Stimulated activated naive CD8-positive, alpha-beta T cell treated with anti-CD3 and anti-CD28 coated beads, Interleukin-15, amount 100 ng/mL, for 72 hours (primary cell): ENCODE data around the gene YY1.
A peak's percentile ranks its signal among the peaks of the same experiment; 100 is the strongest.
"Not testable (repeated sequence)": the region's sequence is repeated elsewhere in the genome, so short reads cannot be mapped to it uniquely, and the experiment has no call there.

Experiments
- ATAC-seq: fragments of 150-1000 bp; cut with Tn5 transposase; 2 replicates; pipeline ENCODE4 v1.10.0; 2021; ENCODE audit warnings: mild to moderate bottlenecking, moderate library complexity
- DNase-seq, 2 donors: peaks; one replicate each; pipeline ENCODE4 v3.0.0; 2021 to 2022
- H3K27ac Mint-ChIP-seq, 2 donors: one replicate each; pipeline ENCODE4 v1.8.0; 2022; ENCODE audit warnings: mild to moderate bottlenecking in 2 of 2, mixed read lengths in 2 of 2, moderate library complexity in 2 of 2
- H3K27me3 Mint-ChIP-seq: one replicate; pipeline ENCODE4 v1.8.0; 2022; ENCODE audit warnings: mixed read lengths
- H3K4me1 Mint-ChIP-seq: one replicate; pipeline ENCODE4 v1.8.0; 2022; ENCODE audit warnings: mild to moderate bottlenecking, mixed read lengths
- H3K4me3 Mint-ChIP-seq, 2 donors: one replicate each; pipeline ENCODE4 v1.8.0; 2022; ENCODE audit warnings: mild to moderate bottlenecking in 2 of 2, mixed read lengths in 2 of 2, moderate library complexity in 1 of 2
- H3K9me3 Mint-ChIP-seq, 2 donors: one replicate each; pipeline ENCODE4 v1.8.0; 2022; ENCODE audit warnings: mixed read lengths in 2 of 2

YY1 gene

DNA sequence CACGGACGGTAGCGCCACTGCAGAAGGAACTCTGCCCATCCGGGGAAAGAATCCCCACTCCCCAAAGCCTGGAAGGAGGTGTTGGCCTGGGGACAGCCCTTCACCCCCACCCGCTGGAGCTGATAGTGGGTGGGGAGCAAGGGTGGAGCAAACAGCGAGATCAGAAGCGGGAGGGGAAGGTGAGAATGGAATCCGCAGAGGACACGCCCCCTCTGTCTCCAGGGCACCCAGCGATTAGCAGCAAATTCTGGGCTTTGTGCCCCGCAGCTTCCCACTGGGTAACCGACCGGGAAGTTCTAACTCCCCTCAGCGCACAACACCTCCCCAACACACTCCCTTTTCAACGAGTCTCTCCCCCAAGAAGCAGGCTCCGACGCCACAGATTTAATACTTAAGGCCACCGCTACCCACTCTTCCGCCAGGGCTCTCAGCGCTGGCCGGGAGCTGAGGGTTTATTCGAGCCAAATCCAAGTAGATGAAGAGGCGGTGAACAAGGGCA lies 65.9 kb downstream of the YY1 start:
- Mint-ChIP-seq H3K4me1 (peaks cover 50% of the 10 kb centered on the region), H3K27ac (peak overlapping the region; percentile 61 to 79), H3K9me3 (no peaks in the 10 kb centered on the region), H3K4me3 (peak overlapping the region; percentile 77 to 94), H3K27me3 (peaks cover 21% of the 10 kb centered on the region)
- ATAC-seq (no peak), DNase-seq (no peak)

DNA sequence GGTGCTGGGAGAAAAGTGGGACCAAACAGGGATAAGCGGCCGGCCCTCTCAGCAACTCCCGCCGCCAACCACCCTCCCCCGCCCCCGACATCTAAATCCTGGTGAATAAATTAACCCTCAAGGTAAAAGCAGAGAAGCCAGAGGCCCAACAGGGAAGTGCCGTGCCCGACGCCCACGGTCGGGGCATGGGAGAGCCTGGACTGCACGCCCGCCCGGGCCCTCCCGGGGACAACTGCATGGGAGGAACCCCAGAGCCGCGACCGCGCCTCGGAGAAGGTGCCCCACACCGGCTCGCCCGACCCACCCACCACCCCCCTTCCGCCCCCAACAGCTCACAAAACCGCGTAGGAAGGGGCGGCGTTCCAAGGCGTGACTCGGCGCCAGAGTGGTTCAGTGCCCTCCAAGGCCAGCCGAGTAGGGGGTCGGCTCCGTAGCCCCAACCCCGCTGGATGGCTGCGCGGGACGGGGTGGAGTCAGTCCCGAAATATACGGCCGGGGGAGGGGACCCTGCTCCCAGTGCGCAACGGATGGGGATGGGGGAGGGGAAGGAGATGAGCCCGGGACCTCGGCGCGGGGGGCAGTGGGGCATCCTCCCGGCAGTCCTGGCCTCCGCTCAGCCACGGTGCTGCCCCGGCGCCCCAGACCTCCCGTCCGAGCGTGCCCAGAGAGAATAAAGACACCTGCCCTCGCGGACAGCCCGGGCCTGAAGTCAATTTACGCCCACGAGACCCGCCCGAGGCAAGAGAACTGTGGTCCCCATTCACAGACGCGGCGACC lies 66.6 kb downstream of the YY1 start:
- Mint-ChIP-seq H3K9me3 (no peaks in the 10 kb centered on the region), H3K27ac (peak overlapping the region; percentile 61 to 79), H3K4me1 (peaks cover 50% of the 10 kb centered on the region), H3K4me3 (peak overlapping the region; percentile 77 to 94), H3K27me3 (peaks cover 21% of the 10 kb centered on the region)
- DNase-seq (peak; percentile 27 to 44), ATAC-seq (peak; percentile 16)

DNA sequence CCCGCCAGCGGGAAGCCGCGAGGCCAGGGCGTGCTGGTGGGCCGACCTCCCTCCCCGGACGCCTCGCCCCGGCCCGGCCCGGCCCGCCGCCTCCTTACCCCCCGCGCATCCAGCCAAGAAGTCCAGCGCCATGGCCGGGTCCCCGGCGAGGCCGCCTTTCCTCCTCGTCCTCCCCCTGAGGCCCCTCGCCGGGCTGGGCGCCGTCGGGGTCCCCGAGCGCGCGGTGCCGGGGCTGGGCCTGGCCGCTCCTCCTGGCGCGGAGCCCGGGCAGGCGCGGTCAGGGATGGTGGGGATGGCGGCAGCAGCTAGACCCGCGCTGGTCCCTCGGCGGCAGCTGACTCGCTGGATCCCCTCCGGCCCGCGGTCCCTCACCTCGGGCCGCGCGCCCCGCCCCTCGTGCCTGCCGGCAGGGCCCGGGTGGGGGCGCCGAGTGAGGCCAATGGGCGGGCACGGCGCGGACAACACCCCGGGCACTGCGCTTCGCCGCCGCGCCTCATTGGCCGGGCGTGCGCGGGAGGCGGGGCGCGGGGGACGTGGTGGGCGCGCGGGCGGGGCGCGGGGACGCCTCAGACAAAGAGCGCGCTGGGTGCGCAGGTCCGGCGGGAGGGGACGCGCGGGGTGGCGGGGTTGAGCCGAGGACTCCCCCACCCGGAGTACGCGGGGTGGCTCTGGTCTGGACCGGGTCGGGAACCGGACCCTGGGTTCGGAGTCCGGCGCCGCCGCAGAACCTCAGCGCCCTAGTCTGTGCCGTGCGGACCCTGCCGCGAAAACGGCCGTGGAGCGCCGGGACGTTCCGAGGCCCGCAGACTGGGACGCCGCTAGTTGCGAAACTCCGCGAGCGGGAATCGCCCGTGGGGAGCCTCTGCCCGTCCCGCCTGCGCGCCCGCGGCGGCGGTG lies 67.4 kb downstream of the YY1 start, which contains the start of gene SLC25A29:
Gene SLC25A29 (minus strand): TSS at position 344 of the 897 bp plus-strand sequence. CDS start 212 bp downstream, at position 132.
- peak; percentile 90 for ATAC-seq
- Mint-ChIP-seq H3K4me3 (peak within 1 kb of the TSS; percentile 77 to 94), H3K27ac (peak within 1 kb of the TSS; percentile 61 to 79)

DNA sequence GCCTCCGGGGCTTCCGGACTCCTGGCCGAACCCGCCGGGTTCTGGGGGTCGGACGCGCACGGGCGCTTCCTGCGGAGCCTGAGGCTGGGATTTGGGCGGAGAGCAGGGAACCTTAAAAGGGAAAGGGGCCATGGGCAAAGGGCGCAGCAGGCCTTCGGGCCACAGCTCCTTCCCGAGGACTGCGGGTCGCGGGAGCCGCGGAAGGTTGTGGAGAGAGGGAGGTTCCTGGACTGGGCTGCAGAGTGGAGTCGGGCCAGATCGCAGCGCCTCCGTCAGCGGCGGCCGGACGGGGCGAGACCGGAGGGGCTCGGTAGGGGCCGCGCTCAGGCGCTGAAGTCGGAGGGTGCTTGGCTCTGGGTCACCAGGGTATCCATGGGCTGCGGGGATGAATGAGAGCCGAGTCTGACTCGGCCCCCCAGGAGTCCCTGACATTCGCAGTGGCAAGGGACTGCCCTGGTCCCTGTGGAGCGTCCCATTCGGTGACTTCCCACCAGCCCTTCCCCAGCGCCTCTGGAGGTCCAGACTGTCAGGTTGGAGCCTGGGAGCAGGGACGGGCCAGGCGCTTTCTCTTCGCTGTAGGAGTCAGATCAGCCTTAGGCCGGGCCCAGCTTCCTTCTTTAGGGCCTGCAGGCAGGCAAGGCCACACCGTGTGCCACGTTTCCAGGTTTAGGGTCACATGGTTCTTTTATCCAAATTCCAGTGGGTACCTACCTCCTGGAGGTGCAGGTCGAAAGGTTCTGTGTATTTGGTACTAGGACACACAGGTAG lies 68.2 kb downstream of the YY1 start:
- DNase-seq (no peak), ATAC-seq (no peak)
- Mint-ChIP-seq H3K27ac (no peak overlapping the region), H3K4me1 (peaks cover 50% of the 10 kb centered on the region), H3K4me3 (peak overlapping the region; percentile 34 to 62), H3K27me3 (peaks cover 23% of the 10 kb centered on the region), H3K9me3 (no peaks in the 10 kb centered on the region)

More for the DNA sequence above, 67.4 kb downstream of the YY1 start, which contains the start of gene SLC25A29:
- peak; percentile 77 to 80 for DNase-seq
- Mint-ChIP-seq H3K4me1 (peaks cover 50% of the 10 kb centered on the region), H3K9me3 (no peaks in the 10 kb centered on the region), H3K27me3 (peaks cover 21% of the 10 kb centered on the region)

DNA sequence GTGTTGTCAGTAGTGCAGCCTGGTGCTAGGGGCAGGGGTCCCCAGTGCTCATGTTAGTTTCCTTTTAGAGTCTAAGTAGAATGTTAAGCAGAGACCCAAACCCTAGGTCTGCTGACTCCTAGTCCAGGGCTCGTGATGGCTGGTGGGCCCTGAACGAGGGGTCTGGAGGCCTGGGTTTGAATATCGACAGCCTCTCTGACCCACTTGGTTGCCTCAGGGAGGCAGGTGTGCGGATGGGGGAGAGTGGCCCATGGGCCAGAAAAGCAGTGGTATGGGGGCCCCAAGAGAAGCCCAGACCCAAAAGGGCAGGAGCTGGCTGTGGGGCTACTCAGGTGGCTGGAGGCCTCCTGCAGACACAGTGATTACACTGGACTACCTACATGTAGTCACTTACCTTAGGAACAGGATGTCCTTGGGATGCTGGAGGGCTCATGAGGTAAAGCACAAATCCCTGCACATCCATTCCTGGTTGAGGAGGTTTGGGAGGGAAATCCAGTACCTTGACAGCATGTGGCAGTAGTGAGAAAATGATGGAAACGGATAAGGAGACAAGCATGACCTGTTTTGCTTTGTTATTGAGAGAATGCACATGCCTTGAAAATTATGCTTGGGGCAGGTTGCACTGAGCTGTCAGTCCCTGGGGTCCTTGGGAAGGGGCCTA lies 69.0 kb downstream of the YY1 start:
- DNase-seq (no peak), ATAC-seq (no peak)
- H3K4me1 Mint-ChIP-seq = peaks cover 55% of the 10 kb centered on the region
- H3K27me3 Mint-ChIP-seq = peaks cover 31% of the 10 kb centered on the region
- no peak overlapping the region for H3K27ac Mint-ChIP-seq
- H3K9me3 Mint-ChIP-seq = no peaks in the 10 kb centered on the region
- peak overlapping the region; percentile 34 to 62 for H3K4me3 Mint-ChIP-seq

DNA sequence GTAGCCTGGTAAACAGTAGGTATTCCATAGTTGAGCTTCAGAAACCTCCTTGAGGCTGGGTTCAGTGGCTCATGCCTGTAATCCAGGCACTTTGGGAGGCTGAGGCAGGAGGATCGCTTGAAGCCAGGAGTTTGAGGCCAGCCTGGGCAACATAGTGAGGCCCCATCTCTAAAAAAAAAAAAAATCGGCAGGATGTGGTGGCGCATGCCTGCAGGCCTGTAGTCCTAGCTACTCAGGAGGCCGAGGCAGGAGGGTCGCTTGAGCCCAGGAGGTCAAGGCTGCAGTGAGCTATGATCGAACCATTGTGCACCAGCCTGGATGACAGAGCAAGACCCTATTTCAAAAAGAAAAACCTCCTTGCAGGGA lies 69.5 kb downstream of the YY1 start:
- not testable (repeated sequence) for ATAC-seq
- peaks cover 50% of the 10 kb centered on the region for H3K4me1 Mint-ChIP-seq

DNA sequence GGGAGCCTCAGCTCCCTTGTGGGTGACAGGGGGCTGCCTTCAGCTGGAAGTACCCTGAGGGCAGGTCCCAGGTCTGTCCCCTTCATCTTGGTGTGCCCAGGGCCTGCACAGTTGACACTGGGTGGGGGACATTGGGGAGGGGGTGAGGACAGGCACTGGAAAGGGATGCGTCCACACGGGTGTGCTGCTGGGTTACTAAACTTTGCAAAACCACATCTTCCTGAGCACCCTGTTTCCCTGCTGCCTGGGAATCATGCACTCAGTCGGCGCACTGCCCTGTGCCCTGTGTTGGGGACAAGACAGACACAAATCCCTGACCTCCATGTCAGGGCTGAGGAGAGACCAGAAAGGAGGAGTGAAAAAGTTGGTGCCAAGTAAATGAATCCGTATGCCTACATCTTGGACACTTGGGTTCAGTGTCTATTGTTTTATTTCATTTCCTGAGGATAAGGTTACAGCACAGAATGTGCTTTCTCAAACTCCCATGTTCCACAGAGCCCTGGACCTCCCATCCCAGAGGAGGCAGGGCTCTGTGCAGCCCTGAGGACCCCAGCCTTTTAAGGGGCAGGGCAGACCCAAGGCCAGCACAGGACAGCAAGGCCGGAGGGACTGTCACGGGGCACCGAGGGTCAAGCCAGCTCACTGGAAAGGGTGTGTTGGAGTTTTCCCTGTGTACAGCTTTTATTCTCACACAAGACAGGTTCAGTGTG lies 70.2 kb downstream of the YY1 start:
- ATAC-seq (no peak), DNase-seq (no peak)
- H3K4me3 Mint-ChIP-seq = no peak overlapping the region

More for the DNA sequence above, 69.5 kb downstream of the YY1 start:
- H3K4me3 Mint-ChIP-seq, DNase-seq, H3K9me3 Mint-ChIP-seq: not testable (repeated sequence)
- Mint-ChIP-seq H3K27ac (peak overlapping the region in 1 of 2 donors; percentile 36), H3K27me3 (peaks cover 32% of the 10 kb centered on the region)

DNA sequence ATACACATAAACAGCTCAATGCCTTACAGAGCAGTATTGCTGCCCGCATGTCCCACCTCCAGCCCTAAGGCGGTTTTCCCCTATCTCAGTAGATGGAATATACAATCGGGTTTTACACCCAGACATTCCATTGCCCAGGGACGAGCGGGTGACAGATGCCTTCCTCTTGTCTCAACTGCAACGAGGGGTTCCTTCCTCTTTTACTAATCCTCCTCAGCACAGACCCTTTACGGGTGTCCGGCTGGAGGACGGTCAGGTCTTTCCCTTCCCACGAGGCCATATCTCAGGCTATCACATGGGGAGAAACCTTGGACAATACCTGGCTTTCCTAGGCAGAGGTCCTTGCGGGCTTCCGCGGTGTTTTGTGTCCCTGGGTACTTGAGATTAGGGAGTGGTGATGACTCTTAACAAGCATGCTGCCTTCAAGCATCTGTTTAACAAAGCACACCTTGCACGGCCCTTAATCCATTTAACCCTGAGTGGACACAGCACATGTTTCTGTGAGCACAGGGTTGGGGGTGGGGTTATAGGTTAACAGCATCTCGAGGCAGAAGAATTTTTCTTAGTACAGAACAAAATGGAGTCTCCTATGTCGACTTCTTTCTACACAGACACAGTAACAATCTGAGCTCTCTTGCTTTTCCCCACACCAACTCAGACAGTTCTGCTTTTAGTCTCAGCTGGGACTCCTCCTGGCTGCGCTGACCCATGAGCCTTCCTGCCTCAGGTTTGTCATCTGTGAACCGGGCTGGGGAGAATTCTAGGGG lies 73.3 kb downstream of the YY1 start:
- not testable (repeated sequence) for ATAC-seq, H3K9me3 Mint-ChIP-seq, H3K4me3 Mint-ChIP-seq, DNase-seq, H3K27ac Mint-ChIP-seq
- H3K4me1 Mint-ChIP-seq = peaks cover 21% of the 10 kb centered on the region
- H3K27me3 Mint-ChIP-seq = peaks cover 35% of the 10 kb centered on the region

More for the DNA sequence above, 70.2 kb downstream of the YY1 start:
- peaks cover 42% of the 10 kb centered on the region for H3K4me1 Mint-ChIP-seq
- no peaks in the 10 kb centered on the region for H3K9me3 Mint-ChIP-seq
- H3K27me3 Mint-ChIP-seq = peaks cover 32% of the 10 kb centered on the region
- H3K27ac Mint-ChIP-seq = no peak overlapping the region

DNA sequence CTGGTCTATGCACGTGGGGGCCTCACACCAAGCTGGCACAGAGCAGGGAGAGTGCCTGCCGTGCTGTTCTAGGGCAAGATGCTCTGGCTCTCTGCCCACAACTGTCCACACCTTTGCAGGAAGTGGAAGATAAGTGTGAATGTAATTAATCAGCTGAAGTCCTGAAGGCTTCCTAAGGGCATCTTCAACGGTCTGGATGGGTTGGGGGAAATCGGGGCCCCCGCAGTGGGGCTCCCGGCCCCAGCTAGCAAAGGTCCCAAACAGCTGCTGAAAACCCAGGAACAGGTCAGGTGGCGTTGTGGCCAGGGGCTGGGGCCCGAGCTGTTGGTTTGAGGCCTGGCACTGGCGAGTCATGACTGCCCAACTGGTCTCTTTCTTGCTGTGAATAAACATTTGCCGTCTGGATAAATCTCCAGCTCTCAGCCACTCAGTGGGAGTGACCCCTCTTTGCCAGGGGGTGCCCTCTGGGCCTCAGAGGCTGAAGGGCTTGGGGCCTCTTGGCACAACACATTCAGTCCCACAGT lies 74.0 kb downstream of the YY1 start:
- H3K27me3 Mint-ChIP-seq = peaks cover 29% of the 10 kb centered on the region
- peaks cover 19% of the 10 kb centered on the region for H3K4me1 Mint-ChIP-seq
- DNase-seq = no peak
- no peak overlapping the region for H3K4me3 Mint-ChIP-seq
- H3K27ac Mint-ChIP-seq = no peak overlapping the region
- H3K9me3 Mint-ChIP-seq = no peaks in the 10 kb centered on the region
- ATAC-seq = no peak

DNA sequence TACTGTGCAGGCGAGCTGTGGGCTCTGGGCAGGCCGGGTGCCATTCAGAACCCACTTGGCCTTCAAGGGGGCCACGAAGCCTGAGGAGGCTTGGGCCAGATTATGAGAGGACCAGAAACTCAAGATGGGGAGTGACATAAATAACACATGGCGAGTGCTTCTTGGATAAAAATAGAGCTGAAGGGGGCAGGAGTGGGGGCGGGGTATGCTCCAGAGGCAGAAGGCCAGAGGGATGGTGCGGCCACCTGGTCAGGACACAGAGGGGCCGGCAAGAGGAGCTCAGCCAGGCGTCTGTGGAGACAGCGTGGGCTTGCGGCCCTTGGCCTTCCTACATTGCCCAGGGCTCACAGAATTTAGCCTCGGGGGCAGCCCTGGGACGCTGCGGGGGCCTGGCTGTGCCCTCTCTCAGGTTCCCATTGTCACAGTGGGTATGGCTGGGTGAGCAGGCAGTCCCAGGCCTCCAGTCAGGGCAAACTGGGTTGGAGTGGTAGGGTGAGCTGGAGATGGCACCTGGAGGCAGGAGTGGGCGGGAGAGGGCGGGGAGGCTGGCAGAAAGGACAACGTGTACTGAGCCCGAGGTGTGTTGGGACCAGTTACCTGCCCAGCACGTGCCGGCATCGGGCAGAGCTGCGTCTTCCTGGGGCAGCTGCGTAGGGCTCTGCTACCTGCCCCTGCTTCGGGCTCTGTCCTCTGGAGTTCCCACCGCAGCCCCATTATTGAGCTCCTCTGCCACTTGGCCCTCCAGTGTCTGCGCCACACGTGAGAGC lies 74.7 kb downstream of the YY1 start:
- Mint-ChIP-seq H3K27ac (no peak overlapping the region), H3K4me3 (no peak overlapping the region), H3K4me1 (peaks cover 21% of the 10 kb centered on the region), H3K27me3 (peaks cover 23% of the 10 kb centered on the region), H3K9me3 (no peaks in the 10 kb centered on the region)
- DNase-seq = no peak
- ATAC-seq = no peak

DNA sequence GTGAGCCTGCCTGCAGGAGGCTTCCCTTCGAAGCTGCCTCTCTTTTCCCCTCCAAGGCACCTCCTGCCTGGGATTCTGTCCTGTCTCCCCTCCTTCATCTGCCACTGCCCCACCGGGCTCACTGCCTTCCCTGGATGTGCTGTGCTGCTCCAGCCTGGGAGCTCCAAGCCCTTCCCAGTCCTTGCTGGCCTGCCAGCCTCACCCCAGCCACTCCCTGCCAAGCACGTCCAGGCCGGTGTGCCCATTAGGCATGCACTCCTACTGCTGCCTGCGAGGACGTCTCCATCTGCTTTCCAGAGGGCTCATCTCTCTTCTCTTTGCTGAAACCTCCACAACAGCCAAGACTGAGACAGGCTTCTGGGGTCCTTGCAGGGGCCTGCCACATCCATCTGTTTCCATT lies 75.8 kb downstream of the YY1 start:
- ATAC-seq (no peak), DNase-seq (no peak)
- no peak overlapping the region for H3K27ac Mint-ChIP-seq
- peaks cover 18% of the 10 kb centered on the region for H3K4me1 Mint-ChIP-seq
- no peak overlapping the region for H3K4me3 Mint-ChIP-seq
- H3K27me3 Mint-ChIP-seq = peaks cover 18% of the 10 kb centered on the region
- no peaks in the 10 kb centered on the region for H3K9me3 Mint-ChIP-seq

DNA sequence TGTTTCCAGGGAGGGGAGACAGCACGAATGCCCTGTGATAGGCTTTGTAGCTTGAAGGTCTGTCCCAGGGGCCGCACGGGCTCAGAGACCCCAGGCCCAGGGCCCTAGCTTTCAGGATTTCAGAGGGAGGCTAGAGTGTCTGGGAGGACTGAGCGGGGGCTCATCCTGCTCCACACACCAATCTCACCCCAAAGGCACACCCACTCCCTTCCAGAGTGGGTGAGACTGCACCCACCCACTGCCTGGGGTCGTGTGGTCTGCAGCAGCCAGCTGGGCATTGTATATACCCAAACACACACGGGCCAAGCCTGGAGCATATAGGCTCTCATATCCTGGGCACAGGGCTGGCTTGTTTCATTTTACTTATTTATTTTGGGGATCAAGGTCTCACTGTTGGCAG lies 78.4 kb downstream of the YY1 start:
- Mint-ChIP-seq H3K4me1 (peaks cover 16% of the 10 kb centered on the region), H3K27ac (peak overlapping the region in 1 of 2 donors; percentile 42), H3K4me3 (peak overlapping the region; percentile 64 to 79)

More for the DNA sequence above, 78.4 kb downstream of the YY1 start:
- no peak for DNase-seq
- Mint-ChIP-seq H3K9me3 (no peaks in the 10 kb centered on the region), H3K27me3 (peaks cover 13% of the 10 kb centered on the region)
- no peak for ATAC-seq
